ENCODE data around the gene NGRN.

Gene NGRN

DNA sequence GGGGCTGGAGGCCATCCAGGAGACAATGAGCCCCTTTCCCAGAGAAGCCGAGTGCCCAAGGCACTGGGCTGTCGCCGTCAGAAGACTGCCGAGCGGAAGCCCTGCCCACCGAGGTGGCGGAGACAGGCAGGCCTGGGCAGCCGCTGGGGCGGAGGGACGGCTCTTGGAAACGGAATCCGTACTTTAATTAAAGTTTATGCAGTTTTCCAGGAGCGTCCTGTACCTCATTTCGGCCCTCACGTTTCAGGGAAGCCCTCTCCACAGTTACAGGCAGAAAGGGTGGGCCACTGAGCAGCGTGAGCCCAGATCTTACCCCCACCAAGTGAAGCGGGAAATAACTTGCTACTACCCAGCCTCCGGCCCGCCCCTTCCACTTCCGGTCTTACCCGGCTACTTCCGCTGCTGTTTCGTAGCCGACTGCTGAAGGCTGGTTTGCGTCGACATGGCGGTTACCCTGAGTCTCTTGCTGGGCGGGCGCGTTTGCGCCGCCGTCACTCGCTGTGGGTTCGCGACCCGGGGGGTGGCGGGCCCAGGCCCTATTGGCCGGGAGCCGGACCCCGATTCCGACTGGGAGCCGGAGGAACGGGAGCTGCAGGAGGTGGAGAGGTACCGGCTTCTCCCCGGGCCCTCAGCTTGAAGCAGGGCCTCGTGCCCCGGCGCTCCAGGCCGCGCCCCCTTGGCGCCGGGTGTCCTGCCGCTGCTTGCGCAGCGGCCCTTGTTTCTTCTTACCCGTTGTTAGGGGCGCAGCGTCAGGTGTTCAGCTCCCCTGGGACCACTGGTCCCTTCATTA lies at the start of gene NGRN:
TSS of gene NGRN (plus strand) at position 402 of the 790 bp plus-strand sequence. CDS start at position 443, 41 bp downstream.
- peak; percentile 92 for DNase-seq

DNA sequence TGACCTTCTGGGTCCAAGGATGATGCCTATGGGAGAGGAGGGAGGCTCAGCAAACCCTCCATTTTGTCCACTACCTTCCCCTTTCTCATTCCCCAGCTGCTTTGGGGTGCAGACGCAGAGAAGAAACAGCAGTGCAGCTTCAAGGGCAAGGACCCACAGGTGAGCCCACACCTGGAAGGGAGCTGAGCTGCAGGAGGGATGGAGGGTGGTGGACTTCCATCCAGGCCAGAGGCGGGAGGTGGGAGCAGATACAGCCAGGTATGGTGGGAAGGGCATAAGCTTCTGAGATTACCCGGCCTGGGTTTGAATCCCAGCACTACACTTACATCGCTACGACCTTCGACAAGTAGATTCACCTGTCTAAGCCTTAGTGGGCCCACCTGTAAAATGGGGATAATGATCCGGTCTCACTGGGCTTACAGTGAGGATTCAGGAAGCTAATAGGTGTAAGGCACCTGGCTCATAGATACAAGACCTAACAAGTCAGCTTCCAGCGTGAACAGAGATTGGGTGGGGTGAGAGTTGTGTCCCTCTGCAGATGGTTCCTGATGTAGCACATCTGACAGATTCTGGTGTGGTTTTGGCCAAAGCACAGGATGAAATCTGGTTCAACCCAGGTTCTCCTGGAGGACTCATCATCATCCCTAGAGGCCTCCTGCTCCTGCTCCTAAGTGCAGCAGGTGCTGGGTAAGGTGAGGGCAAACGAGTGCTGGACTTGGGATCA lies 47.6 kb upstream of the NGRN start:
- DNase-seq = no peak

- DNase-seq = peak; percentile 55
These were observed 45.9 kb upstream of the NGRN start for GRCh38 chr15:90219421-90220141.

DNA sequence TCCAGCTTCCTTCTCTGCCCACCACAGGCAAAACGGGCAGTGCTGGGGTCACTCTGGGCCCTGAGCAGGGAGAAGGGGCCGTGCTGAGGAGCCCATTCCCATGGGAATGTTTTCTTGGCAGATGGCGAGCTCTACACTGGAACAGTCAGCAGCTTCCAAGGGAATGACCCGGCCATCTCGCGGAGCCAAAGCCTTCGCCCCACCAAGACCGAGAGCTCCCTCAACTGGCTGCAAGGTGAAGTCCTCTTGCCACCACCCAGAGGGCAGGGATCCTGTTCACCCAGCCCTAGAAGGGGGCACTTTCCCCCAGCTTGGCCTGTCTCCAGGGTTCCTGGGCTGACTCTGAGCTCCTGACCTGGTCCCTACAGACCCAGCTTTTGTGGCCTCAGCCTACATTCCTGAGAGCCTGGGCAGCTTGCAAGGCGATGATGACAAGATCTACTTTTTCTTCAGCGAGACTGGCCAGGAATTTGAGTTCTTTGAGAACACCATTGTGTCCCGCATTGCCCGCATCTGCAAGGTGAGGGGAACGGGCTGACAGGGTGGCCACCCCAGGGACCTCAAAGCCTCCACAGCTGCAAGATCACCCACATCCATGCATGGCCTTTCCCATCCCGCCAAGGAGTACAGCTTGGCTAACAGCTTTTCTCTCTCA lies 44.1 kb upstream of the NGRN start:
- DNase-seq = peak; percentile 35

- DNase-seq = no peak
These were observed 42.9 kb upstream of the NGRN start for GRCh38 chr15:90222547-90222946.

GRCh38 chr15:90223441-90224165 lies 41.9 kb upstream of the NGRN start:
- DNase-seq = no peak

GRCh38 chr15:90225047-90225446 lies 40.4 kb upstream of the NGRN start:
- DNase-seq = no peak

DNA sequence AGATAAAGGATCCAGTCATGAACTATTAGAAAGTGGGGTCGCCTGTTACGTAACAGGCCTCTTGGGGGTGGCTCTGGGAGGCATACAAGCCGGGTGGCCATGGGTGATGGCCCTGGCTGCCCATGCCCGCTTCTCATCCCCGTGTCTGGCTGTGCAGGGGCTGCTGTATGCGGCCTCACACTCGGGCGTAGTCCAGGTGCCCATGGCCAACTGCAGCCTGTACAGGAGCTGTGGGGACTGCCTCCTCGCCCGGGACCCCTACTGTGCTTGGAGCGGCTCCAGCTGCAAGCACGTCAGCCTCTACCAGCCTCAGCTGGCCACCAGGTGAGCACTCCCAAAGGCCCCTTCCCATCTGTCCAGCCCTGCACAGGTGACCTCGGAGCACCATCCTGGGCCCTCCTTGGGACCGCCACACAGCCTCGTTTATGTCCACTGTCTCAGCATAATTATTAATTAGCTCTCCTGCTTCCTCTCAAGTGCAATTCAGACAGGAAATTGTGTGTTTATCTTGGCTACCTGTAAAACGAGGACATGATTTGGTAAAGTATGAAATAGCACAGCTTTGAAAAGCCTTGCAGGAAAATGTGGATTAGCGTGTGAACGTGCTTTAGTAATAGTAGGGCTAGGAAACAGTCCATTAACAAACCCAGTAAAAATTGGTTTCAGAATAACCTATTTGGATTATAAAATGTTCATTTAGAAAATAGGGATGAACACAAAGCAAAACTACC lies 39.8 kb upstream of the NGRN start:
- no peak for DNase-seq

- no peak for DNase-seq
These were observed 38.1 kb upstream of the NGRN start for GRCh38 chr15:90227336-90227735.

- DNase-seq = no peak
These were observed 37.4 kb upstream of the NGRN start for GRCh38 chr15:90227816-90228772.

DNA sequence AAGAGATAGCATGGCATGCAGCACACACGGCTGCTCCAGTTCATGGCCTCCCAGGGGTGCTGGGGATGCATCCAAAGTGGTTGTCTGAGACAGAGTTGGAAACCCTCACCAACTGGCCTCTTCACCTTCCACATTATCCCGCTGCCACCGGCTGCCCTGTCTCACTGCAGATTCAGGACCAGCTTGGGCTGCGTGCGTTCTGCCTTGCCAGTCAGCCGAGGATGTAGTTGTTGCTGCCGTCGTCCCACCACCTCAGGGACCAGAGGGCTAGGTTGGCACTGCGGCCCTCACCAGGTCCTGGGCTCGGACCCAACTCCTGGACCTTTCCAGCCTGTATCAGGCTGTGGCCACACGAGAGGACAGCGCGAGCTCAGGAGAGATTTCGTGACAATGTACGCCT lies 36.5 kb upstream of the NGRN start:
- no peak for DNase-seq

GRCh38 chr15:90230071-90230494 lies 35.4 kb upstream of the NGRN start:
- no peak for DNase-seq

DNA sequence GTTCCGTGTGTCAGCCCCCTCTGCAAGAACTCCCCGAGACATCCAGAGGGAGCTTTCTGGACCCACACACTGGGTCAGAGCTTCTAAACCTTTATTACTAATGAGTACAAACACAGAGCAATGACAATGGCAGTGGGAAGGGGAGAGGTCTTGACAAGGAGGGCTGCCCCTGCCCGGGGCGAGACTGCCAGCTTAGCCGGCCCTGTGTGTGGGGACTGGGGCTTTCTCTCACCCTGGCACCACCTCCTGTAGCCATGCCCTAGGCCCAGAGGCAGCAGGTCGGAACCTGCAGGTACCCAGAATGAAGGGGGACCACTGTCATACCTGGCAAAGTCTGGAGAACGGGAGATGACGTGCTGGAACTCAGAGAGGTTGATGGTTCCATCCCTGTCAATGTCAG lies 34.9 kb upstream of the NGRN start:
- DNase-seq = no peak

DNA sequence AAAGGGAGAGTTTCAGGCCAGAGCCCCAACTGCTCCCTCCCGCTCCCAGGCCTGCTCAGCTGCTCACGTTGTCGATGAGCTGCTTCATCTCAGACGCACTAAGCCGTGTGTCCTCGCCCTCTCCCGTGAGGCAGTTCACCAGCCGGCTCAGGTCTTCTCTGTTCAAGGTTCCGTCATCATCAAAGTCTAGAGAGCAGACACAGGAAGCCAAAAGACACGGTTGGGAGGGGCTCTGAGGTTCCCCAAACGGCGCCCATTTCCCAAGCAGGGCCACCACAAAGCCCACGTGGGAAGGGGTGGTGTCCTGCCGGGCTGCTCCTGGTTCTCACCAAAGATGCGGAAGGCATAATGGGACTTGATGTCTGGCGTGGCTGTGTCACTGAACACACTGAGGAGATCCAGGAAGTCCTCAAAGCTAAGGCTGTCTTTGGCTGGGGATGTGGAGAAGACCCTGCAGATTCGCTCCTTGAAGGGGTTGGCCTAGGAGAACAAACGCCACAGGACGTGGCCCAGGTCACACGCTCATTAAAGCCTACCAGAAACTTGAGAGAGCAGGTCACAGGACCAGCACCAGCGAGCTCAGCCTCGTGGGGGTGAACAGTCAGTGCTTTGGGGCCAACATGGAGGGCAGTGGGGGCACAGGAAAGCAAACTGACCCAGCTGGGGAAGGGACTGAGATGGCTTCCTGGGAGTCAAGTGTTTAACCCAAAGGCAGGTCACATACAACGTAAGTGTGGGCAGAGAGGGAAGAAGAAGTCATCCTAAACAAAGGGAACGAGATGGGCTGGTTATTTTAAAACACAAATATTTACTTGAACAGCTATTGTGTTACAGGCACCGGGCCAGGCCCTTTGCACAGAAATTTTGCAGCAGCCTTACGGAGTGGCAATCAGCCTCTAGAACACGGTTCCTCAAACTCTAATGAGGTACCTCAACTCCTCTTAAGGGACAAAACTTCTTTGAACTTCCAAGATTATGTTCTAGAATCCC lies 34.1 kb upstream of the NGRN start:
- DNase-seq = peak; percentile 91

DNA sequence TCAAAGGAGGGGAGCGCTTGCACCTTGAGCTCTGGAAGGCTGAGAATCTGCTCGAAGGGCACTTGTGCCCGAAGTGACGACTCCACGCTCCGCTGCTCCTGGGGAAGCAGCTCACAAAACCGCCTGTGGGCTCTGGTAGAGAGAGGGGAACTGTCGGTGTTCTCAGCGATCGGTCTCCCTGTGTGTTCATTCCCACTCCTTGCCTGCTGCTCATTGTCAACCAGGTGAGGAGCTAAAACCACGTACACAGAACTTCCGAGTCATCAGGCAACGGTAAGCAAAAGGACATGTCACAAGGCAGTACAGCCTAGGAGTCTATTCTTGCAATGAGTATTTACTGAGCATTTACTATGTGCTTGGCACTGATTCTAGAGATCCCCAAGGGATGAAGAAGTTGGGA lies 33.3 kb upstream of the NGRN start:
- DNase-seq = peak; percentile 22

DNA sequence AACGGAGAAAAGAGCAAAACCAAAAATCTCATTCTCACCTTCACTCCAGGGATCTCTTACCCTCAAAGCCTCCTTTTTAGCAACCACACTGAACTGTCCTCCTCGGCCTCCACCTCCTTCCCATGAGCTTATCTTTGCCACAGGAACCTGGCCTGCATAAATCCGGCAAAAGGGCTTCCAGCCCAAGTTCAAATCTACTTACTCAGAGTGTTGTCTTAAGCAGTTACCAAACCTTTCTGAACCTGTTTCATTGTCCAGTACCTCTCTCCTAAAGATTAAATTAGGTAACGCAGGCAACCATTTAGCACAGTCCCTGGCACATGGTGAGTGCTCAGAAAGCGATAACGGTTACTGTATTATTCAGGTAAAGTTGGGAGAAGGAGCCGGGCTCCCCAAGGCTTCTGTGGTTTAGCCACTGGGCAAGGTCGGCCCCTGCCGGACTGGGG lies 32.5 kb upstream of the NGRN start:
- no peak for DNase-seq

DNA sequence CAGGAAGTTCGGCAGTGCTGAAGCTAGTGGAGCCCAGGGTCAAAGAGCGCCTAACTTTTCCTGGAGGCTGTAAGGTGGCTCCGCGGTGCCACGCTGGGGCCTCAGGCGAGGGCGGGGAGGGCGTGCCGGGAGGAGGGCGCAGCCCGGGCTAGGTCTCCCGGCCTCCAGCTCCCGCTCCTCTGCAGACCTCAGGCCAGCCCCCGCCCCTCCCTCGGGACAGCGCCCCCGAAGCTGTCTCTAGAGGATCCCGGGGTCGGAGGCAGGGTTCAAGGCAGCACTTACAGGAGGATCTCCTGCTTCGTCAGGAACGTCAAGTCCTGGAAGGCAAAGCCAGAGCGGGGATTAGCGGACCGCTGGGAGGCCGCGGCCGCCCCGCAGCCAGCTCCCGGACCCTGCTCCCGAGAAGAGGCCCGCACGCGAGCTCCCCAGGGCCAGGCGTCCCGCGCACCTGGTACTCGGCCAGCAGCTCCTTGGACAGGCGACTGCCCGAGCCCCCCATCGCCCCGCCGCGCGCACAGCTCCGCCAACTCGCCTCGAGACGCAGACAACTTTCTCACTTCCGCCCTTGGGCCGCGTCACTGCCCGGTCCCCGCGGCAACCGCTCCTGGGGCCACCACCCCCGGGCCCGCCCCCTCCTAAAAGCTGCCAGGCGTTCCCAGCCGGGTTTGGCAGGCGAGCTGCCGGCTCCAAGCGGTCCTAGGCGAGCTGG lies 31.9 kb upstream of the NGRN start, which contains the start of gene CIB1:
TSS of gene CIB1 (minus strand) at position 555 of the 709 bp plus-strand sequence. CDS start at position 499, 56 bp downstream.
- peak; percentile 98 for DNase-seq

All from CD4-positive, alpha-beta T cell treated with Interleukin-21 for 1 hour (primary cell).